Measurements from ENCODE around the gene CHRNG. TPM values are rescaled to one million over a fixed set of nuclear protein-coding genes. Genes with fewer than 3 reads are reported as not detected.

The CHRNG gene
- total and polyA plus RNA-seq, 9 donors = 75.0 to 165 (median 94.8) TPM

GRCh38 chr2:232519581-232520438 lies 19.7 kb upstream of the CHRNG start, which contains the start of gene PRSS56:
TSS of gene PRSS56 (plus strand) at chr2:232520388. CDS start at chr2:232520599, 211 bp downstream.
- H3K9me3 ChIP-seq (replicated peaks; ENCODE audit: control insufficient read depth, low read depth, low read length) = no peaks in the 10 kb centered on the region
- no peak within 1 kb of the TSS for H3K4me3 ChIP-seq (ENCODE audit: low read length)
- H3K27me3 ChIP-seq (ENCODE audit: control insufficient read depth, insufficient read depth, low read length) = peaks cover 64% of the 10 kb centered on the region
- H3K27ac ChIP-seq (ENCODE audit: low read length) = no peak within 1 kb of the TSS
- 41% methylated on average over 7 of the region's 19 CpGs for whole genome bisulfite sequencing (ENCODE audit: insufficient coverage)
- peaks cover 33% of the 10 kb centered on the region for H3K4me1 ChIP-seq (ENCODE audit: control insufficient read depth, insufficient read depth, low read length)
- no peak for DNase-seq
- H3K36me3 ChIP-seq (ENCODE audit: control insufficient read depth, insufficient read depth, low read length) = no peaks in the 10 kb centered on the region

GRCh38 chr2:232520489-232520888 lies 19.0 kb upstream of the CHRNG start:
- no peaks in the 10 kb centered on the region for H3K9me3 ChIP-seq (replicated peaks; ENCODE audit: control insufficient read depth, low read depth, low read length)
- H3K27me3 ChIP-seq (ENCODE audit: control insufficient read depth, insufficient read depth, low read length) = peaks cover 68% of the 10 kb centered on the region
- peaks cover 36% of the 10 kb centered on the region for H3K4me1 ChIP-seq (ENCODE audit: control insufficient read depth, insufficient read depth, low read length)
- no peak overlapping the region for H3K27ac ChIP-seq (ENCODE audit: low read length)
- H3K4me3 ChIP-seq (ENCODE audit: low read length) = no peak overlapping the region
- WGBS (ENCODE audit: insufficient coverage) = 67% methylated on average over 5 of the region's 15 CpGs
- no peaks in the 10 kb centered on the region for H3K36me3 ChIP-seq (ENCODE audit: control insufficient read depth, insufficient read depth, low read length)
- no peak for DNase-seq

- DNase-seq = no peak
- no peaks in the 10 kb centered on the region for H3K9me3 ChIP-seq (replicated peaks; ENCODE audit: control insufficient read depth, low read depth, low read length)
- no peaks in the 10 kb centered on the region for H3K36me3 ChIP-seq (ENCODE audit: control insufficient read depth, insufficient read depth, low read length)
- H3K27me3 ChIP-seq (ENCODE audit: control insufficient read depth, insufficient read depth, low read length) = peaks cover 70% of the 10 kb centered on the region
- no peak overlapping the region for H3K4me3 ChIP-seq (ENCODE audit: low read length)
- peaks cover 34% of the 10 kb centered on the region for H3K4me1 ChIP-seq (ENCODE audit: control insufficient read depth, insufficient read depth, low read length)
- WGBS (ENCODE audit: insufficient coverage) = 71% methylated on average over 14 of the region's 14 CpGs
- no peak overlapping the region for H3K27ac ChIP-seq (ENCODE audit: low read length)
Measured at GRCh38 chr2:232521098-232521497, 18.4 kb upstream of the CHRNG start.

- no peaks in the 10 kb centered on the region for H3K9me3 ChIP-seq (replicated peaks; ENCODE audit: control insufficient read depth, low read depth, low read length)
- DNase-seq = peak; percentile 50
- H3K36me3 ChIP-seq (ENCODE audit: control insufficient read depth, insufficient read depth, low read length) = no peaks in the 10 kb centered on the region
- H3K4me1 ChIP-seq (ENCODE audit: control insufficient read depth, insufficient read depth, low read length) = peaks cover 42% of the 10 kb centered on the region
- WGBS (ENCODE audit: insufficient coverage) = 4% methylated on average over 64 of the region's 66 CpGs
- H3K27me3 ChIP-seq (ENCODE audit: control insufficient read depth, insufficient read depth, low read length) = peaks cover 69% of the 10 kb centered on the region
- peak overlapping the region; percentile 21 for H3K4me3 ChIP-seq (ENCODE audit: low read length)
- H3K27ac ChIP-seq (ENCODE audit: low read length) = no peak overlapping the region
Measured at GRCh38 chr2:232521959-232522622, 17.4 kb upstream of the CHRNG start.

GRCh38 chr2:232522623-232523401 lies 16.7 kb upstream of the CHRNG start:
- H3K27ac ChIP-seq (ENCODE audit: low read length) = no peak overlapping the region

GRCh38 chr2:232523402-232523681 lies 16.1 kb upstream of the CHRNG start:
- WGBS (ENCODE audit: insufficient coverage) = 18% methylated on average over 14 of the region's 16 CpGs
- peak overlapping the region; percentile 44 for H3K4me3 ChIP-seq (ENCODE audit: low read length)
- H3K27ac ChIP-seq (ENCODE audit: low read length) = peak overlapping the region; percentile 35

More at GRCh38 chr2:232522623-232523401, 16.7 kb upstream of the CHRNG start:
- Histone ChIP-seq H3K4me1 (ENCODE audit: control insufficient read depth, insufficient read depth, low read length) (peaks cover 49% of the 10 kb centered on the region), H3K27me3 (ENCODE audit: control insufficient read depth, insufficient read depth, low read length) (peaks cover 67% of the 10 kb centered on the region), H3K4me3 (ENCODE audit: low read length) (no peak overlapping the region), H3K9me3 (replicated peaks; ENCODE audit: control insufficient read depth, low read depth, low read length) (no peaks in the 10 kb centered on the region), H3K36me3 (ENCODE audit: control insufficient read depth, insufficient read depth, low read length) (no peaks in the 10 kb centered on the region)
- 19% methylated on average over 41 of the region's 46 CpGs for WGBS (ENCODE audit: insufficient coverage)
- no peak for DNase-seq

GRCh38 chr2:232523682-232524597 lies 15.6 kb upstream of the CHRNG start:
- peaks cover 8% of the 10 kb centered on the region for H3K36me3 ChIP-seq (ENCODE audit: control insufficient read depth, insufficient read depth, low read length)
- H3K9me3 ChIP-seq (replicated peaks; ENCODE audit: control insufficient read depth, low read depth, low read length) = no peaks in the 10 kb centered on the region
- H3K4me3 ChIP-seq (ENCODE audit: low read length) = peak overlapping the region; percentile 44
- peaks cover 60% of the 10 kb centered on the region for H3K4me1 ChIP-seq (ENCODE audit: control insufficient read depth, insufficient read depth, low read length)
- DNase-seq = peak; percentile 63
- under 1% methylated on average over 73 of the region's 75 CpGs for WGBS (ENCODE audit: insufficient coverage)
- peaks cover 59% of the 10 kb centered on the region for H3K27me3 ChIP-seq (ENCODE audit: control insufficient read depth, insufficient read depth, low read length)
- peak overlapping the region; percentile 92 for H3K27ac ChIP-seq (ENCODE audit: low read length)

More at GRCh38 chr2:232523402-232523681, 16.1 kb upstream of the CHRNG start:
- peaks cover 5% of the 10 kb centered on the region for H3K36me3 ChIP-seq (ENCODE audit: control insufficient read depth, insufficient read depth, low read length)
- peaks cover 64% of the 10 kb centered on the region for H3K27me3 ChIP-seq (ENCODE audit: control insufficient read depth, insufficient read depth, low read length)
- peaks cover 54% of the 10 kb centered on the region for H3K4me1 ChIP-seq (ENCODE audit: control insufficient read depth, insufficient read depth, low read length)
- no peak for DNase-seq
- no peaks in the 10 kb centered on the region for H3K9me3 ChIP-seq (replicated peaks; ENCODE audit: control insufficient read depth, low read depth, low read length)

- Histone ChIP-seq H3K27me3 (ENCODE audit: control insufficient read depth, insufficient read depth, low read length) (peaks cover 55% of the 10 kb centered on the region), H3K4me3 (ENCODE audit: low read length) (no peak overlapping the region), H3K36me3 (ENCODE audit: control insufficient read depth, insufficient read depth, low read length) (peaks cover 8% of the 10 kb centered on the region), H3K9me3 (replicated peaks; ENCODE audit: control insufficient read depth, low read depth, low read length) (no peaks in the 10 kb centered on the region), H3K4me1 (ENCODE audit: control insufficient read depth, insufficient read depth, low read length) (peaks cover 68% of the 10 kb centered on the region), H3K27ac (ENCODE audit: low read length) (peak overlapping the region; percentile 92)
- no peak for DNase-seq
- WGBS (ENCODE audit: insufficient coverage) = 60% methylated on average over 4 of the region's 6 CpGs
Measured at GRCh38 chr2:232524771-232525170, 14.7 kb upstream of the CHRNG start.

GRCh38 chr2:232525199-232525598 lies 14.3 kb upstream of the CHRNG start:
- Histone ChIP-seq H3K27ac (ENCODE audit: low read length) (peak overlapping the region; percentile 92), H3K4me3 (ENCODE audit: low read length) (no peak overlapping the region), H3K4me1 (ENCODE audit: control insufficient read depth, insufficient read depth, low read length) (peaks cover 70% of the 10 kb centered on the region), H3K9me3 (replicated peaks; ENCODE audit: control insufficient read depth, low read depth, low read length) (no peaks in the 10 kb centered on the region), H3K27me3 (ENCODE audit: control insufficient read depth, insufficient read depth, low read length) (peaks cover 53% of the 10 kb centered on the region), H3K36me3 (ENCODE audit: control insufficient read depth, insufficient read depth, low read length) (peaks cover 8% of the 10 kb centered on the region)
- no peak for DNase-seq
- 79% methylated on average over 6 of the region's 14 CpGs for WGBS (ENCODE audit: insufficient coverage)
